ENCODE results near the gene AADACL3. TPM values are rescaled to one million over a fixed set of nuclear protein-coding genes. Genes with fewer than 3 reads are reported as not detected.

The AADACL3 gene
- total RNA-seq, 1 experiment from 2014 or later, result not detected

DNA sequence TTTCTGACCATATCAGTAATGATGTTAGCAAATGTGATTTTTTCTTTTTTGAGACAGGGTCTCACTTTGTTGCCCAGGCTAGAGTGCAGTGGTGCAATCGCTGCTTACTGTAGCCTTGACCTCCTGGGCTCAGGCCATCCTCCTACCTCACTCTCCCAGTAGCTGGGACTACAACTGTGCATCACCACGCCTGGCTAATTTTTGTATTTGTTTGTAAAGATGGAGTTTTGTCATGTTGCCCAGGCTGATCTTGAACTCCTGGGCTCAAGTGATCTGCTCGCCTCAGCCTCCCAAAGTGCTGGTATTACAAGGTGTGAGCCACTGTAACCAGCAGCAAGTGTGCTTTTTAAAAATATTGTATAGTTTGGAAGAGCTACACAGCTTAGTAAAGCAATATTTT, 26.0 kb downstream of the AADACL3 start:
- ChIA-PET POLR2A (no interaction called here), CTCF (interaction anchor here (0.7 kb wide), 1 partner anchor 1089 kb away, joined by 3 read pairs; no protein-coding TSS in a partner anchor)
- DNase-seq (ENCODE audit: unreplicated experiment), result no peak
- peaks cover 10% of the 10 kb centered on the region for H3K4me1 Mint-ChIP-seq (ENCODE audit: insufficient read depth, unreplicated experiment)
- no peak overlapping the region for H3K27ac Mint-ChIP-seq (ENCODE audit: low read depth, unreplicated experiment)
- H3K36me3 Mint-ChIP-seq (ENCODE audit: insufficient read depth, unreplicated experiment), result no peaks in the 10 kb centered on the region
- intact Hi-C loops (cut with micrococcal nuclease), result no loop called here
- peaks cover 42% of the 10 kb centered on the region for H3K27me3 Mint-ChIP-seq (ENCODE audit: insufficient read depth, unreplicated experiment)
- no TSS peak for BruUV-seq (replicated peaks)
- H3K9me3 Mint-ChIP-seq (ENCODE audit: unreplicated experiment), result no peaks in the 10 kb centered on the region
- H3K4me3 Mint-ChIP-seq (ENCODE audit: unreplicated experiment), result no peak overlapping the region
- TF ChIP-seq, protein P1, sequence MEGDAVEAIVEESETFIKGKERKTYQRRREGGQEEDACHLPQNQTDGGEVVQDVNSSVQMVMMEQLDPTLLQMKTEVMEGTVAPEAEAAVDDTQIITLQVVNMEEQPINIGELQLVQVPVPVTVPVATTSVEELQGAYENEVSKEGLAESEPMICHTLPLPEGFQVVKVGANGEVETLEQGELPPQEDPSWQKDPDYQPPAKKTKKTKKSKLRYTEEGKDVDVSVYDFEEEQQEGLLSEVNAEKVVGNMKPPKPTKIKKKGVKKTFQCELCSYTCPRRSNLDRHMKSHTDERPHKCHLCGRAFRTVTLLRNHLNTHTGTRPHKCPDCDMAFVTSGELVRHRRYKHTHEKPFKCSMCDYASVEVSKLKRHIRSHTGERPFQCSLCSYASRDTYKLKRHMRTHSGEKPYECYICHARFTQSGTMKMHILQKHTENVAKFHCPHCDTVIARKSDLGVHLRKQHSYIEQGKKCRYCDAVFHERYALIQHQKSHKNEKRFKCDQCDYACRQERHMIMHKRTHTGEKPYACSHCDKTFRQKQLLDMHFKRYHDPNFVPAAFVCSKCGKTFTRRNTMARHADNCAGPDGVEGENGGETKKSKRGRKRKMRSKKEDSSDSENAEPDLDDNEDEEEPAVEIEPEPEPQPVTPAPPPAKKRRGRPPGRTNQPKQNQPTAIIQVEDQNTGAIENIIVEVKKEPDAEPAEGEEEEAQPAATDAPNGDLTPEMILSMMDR (IDR thresholded peaks at IDR 0.05; ENCODE audit: unreplicated experiment), result no peak

DNA sequence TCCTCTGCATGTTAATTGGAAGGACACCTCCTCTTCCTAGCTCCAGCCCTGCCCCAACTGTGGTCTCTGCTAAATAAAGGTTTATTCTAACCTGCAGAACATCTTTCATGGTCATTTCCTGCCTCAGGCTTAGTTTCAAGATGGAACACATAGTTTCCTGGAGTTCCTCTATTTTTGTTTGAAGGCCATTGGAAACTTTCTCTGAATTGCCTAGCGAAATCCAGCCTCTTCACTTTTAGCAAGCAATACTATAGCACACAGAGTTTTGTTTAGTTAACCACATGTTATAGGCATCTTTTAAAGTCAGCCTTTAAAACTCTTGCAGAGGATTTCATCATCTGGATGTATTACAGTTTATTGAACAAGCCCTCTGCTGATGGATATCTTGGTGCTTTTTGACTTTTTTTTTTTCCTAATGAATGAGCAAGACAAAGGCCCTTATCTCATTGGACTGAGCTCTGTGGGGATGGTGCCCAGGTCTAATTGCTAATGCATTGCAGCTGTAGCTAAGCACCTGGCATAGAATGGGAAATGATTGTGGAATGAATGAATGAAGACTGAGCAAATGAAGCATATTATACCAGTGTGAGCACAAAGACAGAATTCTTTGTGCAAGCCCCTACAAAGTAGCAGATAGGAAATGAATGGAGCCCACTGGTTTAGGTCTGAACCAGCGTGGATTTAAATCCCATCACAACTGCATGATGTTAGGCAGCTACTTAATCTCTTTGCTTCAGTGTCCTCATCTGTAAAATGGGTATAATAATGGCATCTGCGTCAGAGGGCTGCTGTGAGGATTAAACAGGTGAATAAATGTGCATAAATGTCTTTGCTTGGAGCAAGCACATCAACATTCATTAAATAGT, 29.4 kb downstream of the AADACL3 start:
- Mint-ChIP-seq H3K36me3 (ENCODE audit: insufficient read depth, unreplicated experiment) (no peaks in the 10 kb centered on the region), H3K27me3 (ENCODE audit: insufficient read depth, unreplicated experiment) (peaks cover 50% of the 10 kb centered on the region), H3K4me1 (ENCODE audit: insufficient read depth, unreplicated experiment) (peaks cover 10% of the 10 kb centered on the region), H3K27ac (ENCODE audit: low read depth, unreplicated experiment) (no peak overlapping the region), H3K4me3 (ENCODE audit: unreplicated experiment) (no peak overlapping the region), H3K9me3 (ENCODE audit: unreplicated experiment) (peaks cover 22% of the 10 kb centered on the region)
- no peak for DNase-seq (ENCODE audit: unreplicated experiment)
- ChIA-PET CTCF (interaction anchor here (0.6 kb wide), 1 partner anchor 22 kb away, joined by 4 read pairs; no protein-coding TSS in a partner anchor), POLR2A (no interaction called here)
- TF ChIP-seq, protein P1 (IDR thresholded peaks at IDR 0.05; ENCODE audit: unreplicated experiment), result no peak
- intact Hi-C loops (cut with micrococcal nuclease), result no loop called here
- no TSS peak for BruUV-seq (replicated peaks)

DNA sequence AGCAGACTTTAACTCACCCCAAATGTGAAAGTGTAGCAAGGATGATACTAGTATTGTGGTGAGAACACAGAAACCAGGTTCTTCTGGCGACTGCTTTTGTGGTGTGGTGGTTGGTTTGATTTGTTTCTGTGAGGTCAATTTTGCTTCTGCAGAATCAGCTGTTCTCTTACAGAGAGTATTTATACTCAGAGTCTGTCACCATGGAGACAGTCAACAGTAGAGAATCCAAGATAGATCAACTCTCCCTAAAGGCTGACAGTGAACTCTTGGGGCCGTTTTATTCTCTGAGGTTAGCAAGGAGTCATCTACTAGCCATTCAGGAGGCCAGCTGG, 30.0 kb downstream of the AADACL3 start, which contains the start of gene CFAP107:
TSS of gene CFAP107 (plus strand) at position 209 of the 332 bp plus-strand sequence. CDS start 231 bp downstream, outside the sequence.
- no peak within 1 kb of the TSS for H3K27ac Mint-ChIP-seq (ENCODE audit: low read depth, unreplicated experiment)
- DNase-seq (ENCODE audit: unreplicated experiment), result no peak
- TF ChIP-seq, protein P1 (IDR thresholded peaks at IDR 0.05; ENCODE audit: unreplicated experiment), result no peak
- H3K27me3 Mint-ChIP-seq (ENCODE audit: insufficient read depth, unreplicated experiment), result peaks cover 56% of the 10 kb centered on the region
- intact Hi-C loops (cut with micrococcal nuclease), result no loop called here
- POLR2A ChIA-PET, result no interaction called here
- CTCF ChIA-PET, result no interaction called here
- H3K36me3 Mint-ChIP-seq (ENCODE audit: insufficient read depth, unreplicated experiment), result no peaks in the 10 kb centered on the region
- BruUV-seq (replicated peaks), result no TSS peak
- peaks cover 27% of the 10 kb centered on the region for H3K9me3 Mint-ChIP-seq (ENCODE audit: unreplicated experiment)
- peaks cover 10% of the 10 kb centered on the region for H3K4me1 Mint-ChIP-seq (ENCODE audit: insufficient read depth, unreplicated experiment)
- H3K4me3 Mint-ChIP-seq (ENCODE audit: unreplicated experiment), result no peak within 1 kb of the TSS

DNA sequence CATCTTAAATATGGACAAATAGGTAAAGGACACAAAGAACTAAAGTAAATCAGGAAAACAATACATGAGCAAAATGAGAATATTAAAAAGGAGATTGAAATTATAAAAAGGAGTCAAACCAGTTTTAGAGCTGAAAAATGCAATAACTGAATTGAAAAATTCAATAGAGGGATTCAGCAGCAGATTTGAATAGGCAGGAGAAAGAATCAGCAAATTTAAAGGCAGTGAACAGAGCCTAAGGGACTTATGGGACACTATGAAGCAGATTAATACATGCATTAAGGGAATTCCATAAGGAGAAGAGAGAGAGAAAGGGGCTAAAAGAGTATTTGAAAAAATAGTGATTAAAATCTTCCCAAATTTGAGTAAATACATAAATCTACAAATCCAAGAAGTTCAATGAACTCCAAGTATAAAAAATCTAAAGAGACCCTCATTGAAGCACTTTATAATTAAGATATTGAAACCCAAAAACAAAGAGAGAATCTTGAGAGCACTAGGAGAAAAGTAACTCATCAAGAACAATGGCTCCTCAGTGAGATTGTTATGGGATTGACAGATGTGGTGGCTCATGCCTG, 33.0 kb downstream of the AADACL3 start:
- intact Hi-C loops (cut with micrococcal nuclease), result no loop called here
- CTCF ChIA-PET, result interaction anchor here (0.7 kb wide), 1 partner anchor 26 kb away, joined by 4 read pairs; no protein-coding TSS in a partner anchor
- TF ChIP-seq, protein P1 (IDR thresholded peaks at IDR 0.05; ENCODE audit: unreplicated experiment), result no peak
- Mint-ChIP-seq H3K27me3 (ENCODE audit: insufficient read depth, unreplicated experiment) (peaks cover 82% of the 10 kb centered on the region), H3K9me3 (ENCODE audit: unreplicated experiment) (peaks cover 27% of the 10 kb centered on the region), H3K36me3 (ENCODE audit: insufficient read depth, unreplicated experiment) (no peaks in the 10 kb centered on the region), H3K27ac (ENCODE audit: low read depth, unreplicated experiment) (no peak overlapping the region), H3K4me1 (ENCODE audit: insufficient read depth, unreplicated experiment) (peaks cover 10% of the 10 kb centered on the region), H3K4me3 (ENCODE audit: unreplicated experiment) (no peak overlapping the region)
- no peak for DNase-seq (ENCODE audit: unreplicated experiment)
- no TSS peak for BruUV-seq (replicated peaks)
- POLR2A ChIA-PET, result interaction anchor here (0.6 kb wide), 1 partner anchor 8 kb away, joined by 3 read pairs; no protein-coding TSS in a partner anchor

All from MCF 10A (cell line).